IPS DF 6.9 (cell line): ENCODE data around the gene SETDB1.

ENCODE experiments used
- DNase-seq: peaks from one replicate; pipeline ENCODE4 v3.0.0-alpha.2; 2013; ENCODE audit warnings: low read depth, low spot score
- H3K27ac ChIP-seq: one replicate; pipeline ENCODE4 v1.5.1; 2013; ENCODE audit warnings: low read length, control low read depth
- H3K27me3 ChIP-seq: 2 replicates; pipeline ENCODE4 v1.6.1; 2013; ENCODE audit warnings: mild to moderate bottlenecking, low read length; ENCODE audit not compliant: control insufficient read depth, insufficient read depth
- H3K36me3 ChIP-seq: 2 replicates; pipeline ENCODE4 v1.6.1; 2013; ENCODE audit warnings: low read length; ENCODE audit not compliant: control insufficient read depth, insufficient read depth
- H3K4me1 ChIP-seq: 2 replicates; pipeline ENCODE4 v1.6.1; 2013; ENCODE audit warnings: low read length; ENCODE audit not compliant: control insufficient read depth, insufficient read depth
- H3K4me3 ChIP-seq: 2 replicates; pipeline ENCODE4 v1.5.1; 2013; ENCODE audit warnings: mild to moderate bottlenecking, low read length
- H3K9me3 ChIP-seq: 2 replicates; pipeline ENCODE4 v1.6.1; 2013; ENCODE audit warnings: low read length, inconsistent platforms; ENCODE audit not compliant: control insufficient read depth, insufficient read depth
- WGBS: extraction: QIAGEN DNeasy Blood & Tissue Kit; methylation state at CpG from one replicate; pipeline ENCODE4 v1.1.7; 2013; ENCODE audit warnings: mixed read lengths, missing lambda C conversion rate; ENCODE audit not compliant: insufficient read length, insufficient coverage; 5-methylcytosine and 5-hydroxymethylcytosine counted together

Gene SETDB1

GRCh38 chr1:150992626-150993025, 66.5 kb downstream of the SETDB1 start:
- no peak for DNase-seq
- Histone ChIP-seq H3K27ac (no peak overlapping the region), H3K27me3 (no peaks in the 10 kb centered on the region), H3K9me3 (no peaks in the 10 kb centered on the region), H3K36me3 (0 out of 2 replicates have a peak, but pooled peaks cover 2% of the 10 kb centered on the region), H3K4me1 (no peaks in the 10 kb centered on the region), H3K4me3 (no peak overlapping the region)
- WGBS = no CpG with 5 or more reads among the region's 4 CpGs

- DNase-seq = no peak
- no peak overlapping the region for H3K4me3 ChIP-seq
- H3K4me1 ChIP-seq = no peaks in the 10 kb centered on the region
- H3K27me3 ChIP-seq = no peaks in the 10 kb centered on the region
- H3K36me3 ChIP-seq = 0 out of 2 replicates have a peak, but pooled peaks cover 3% of the 10 kb centered on the region
- H3K9me3 ChIP-seq = no peaks in the 10 kb centered on the region
- WGBS = no CpG with 5 or more reads among the region's 3 CpGs
- H3K27ac ChIP-seq = no peak overlapping the region
Measured at GRCh38 chr1:150994248-150994647, 68.1 kb downstream of the SETDB1 start.

GRCh38 chr1:150995460-150995859, 69.3 kb downstream of the SETDB1 start:
- no peaks in the 10 kb centered on the region for H3K27me3 ChIP-seq
- no peak overlapping the region for H3K27ac ChIP-seq
- no peaks in the 10 kb centered on the region for H3K9me3 ChIP-seq
- H3K36me3 ChIP-seq = 0 out of 2 replicates have a peak, but pooled peaks cover 3% of the 10 kb centered on the region
- H3K4me3 ChIP-seq = no peak overlapping the region
- DNase-seq = no peak
- no peaks in the 10 kb centered on the region for H3K4me1 ChIP-seq
- WGBS = no CpG with 5 or more reads among the region's 4 CpGs

DNA sequence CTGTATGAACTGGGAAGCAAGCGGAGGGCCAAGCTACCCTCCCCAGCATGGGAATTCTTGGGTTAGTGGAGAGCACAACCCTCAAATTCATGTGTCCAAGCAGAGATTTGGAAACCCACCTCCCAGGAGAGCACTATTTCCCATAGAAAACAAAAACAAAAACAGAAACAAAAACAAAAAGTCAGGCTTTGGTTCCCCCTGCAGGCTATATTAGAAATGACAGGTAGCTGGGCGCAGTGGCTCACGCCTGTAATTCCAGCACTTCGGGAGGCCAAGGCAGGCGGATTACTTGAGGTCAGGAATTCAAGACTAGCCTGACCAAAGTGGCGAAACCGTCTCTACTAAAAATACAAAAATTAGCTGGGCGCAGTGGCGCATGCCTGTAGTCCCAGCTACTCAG, 69.7 kb downstream of the SETDB1 start:
- Histone ChIP-seq H3K9me3 (no peaks in the 10 kb centered on the region), H3K27me3 (no peaks in the 10 kb centered on the region), H3K4me3 (no peak overlapping the region), H3K27ac (no peak overlapping the region), H3K4me1 (no peaks in the 10 kb centered on the region), H3K36me3 (0 out of 2 replicates have a peak, but pooled peaks cover 3% of the 10 kb centered on the region)
- DNase-seq = no peak
- WGBS = no CpG with 5 or more reads among the region's 9 CpGs

DNA sequence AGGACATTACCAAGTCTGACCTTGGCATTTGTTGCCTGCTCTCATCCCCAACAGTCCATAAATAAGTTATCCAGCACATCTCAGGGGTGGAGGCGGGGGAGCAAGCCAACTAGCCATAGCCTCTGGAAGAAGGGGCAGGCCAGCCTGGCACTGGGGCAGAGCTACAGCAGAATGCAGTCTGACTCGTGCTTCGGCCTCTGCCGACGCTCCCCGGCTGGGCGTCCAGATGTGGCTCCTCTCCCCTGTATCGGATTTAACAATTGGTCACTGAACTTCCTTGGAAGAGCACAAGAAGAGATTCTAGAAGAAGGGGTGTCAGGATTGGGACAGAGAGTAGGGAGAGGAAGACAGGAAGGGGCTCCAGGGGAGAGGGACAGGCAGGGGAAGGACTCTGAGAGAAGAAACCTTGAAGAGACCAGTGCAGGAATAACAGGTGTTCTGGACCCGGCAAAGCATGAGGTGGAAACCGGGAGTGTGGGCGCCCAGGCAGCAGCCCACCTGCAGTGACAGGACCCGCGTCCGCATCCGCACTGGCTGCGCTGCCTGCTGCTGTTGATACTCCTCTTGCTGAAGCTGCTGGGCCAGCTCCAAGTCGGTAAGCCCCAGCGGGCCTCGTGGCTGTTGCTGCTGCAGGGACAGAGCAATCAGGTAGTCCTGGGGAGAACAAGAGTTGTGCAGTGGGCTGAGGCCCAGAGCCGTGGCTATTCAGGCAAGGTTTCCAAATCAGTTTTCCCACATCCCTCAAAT, 71.1 kb downstream of the SETDB1 start:
- Histone ChIP-seq H3K27ac (no peak overlapping the region), H3K4me1 (no peaks in the 10 kb centered on the region), H3K36me3 (0 out of 2 replicates have a peak, but pooled peaks cover 3% of the 10 kb centered on the region), H3K4me3 (no peak overlapping the region), H3K27me3 (no peaks in the 10 kb centered on the region), H3K9me3 (no peaks in the 10 kb centered on the region)
- DNase-seq = no peak
- WGBS = no CpG with 5 or more reads among the region's 20 CpGs

DNA sequence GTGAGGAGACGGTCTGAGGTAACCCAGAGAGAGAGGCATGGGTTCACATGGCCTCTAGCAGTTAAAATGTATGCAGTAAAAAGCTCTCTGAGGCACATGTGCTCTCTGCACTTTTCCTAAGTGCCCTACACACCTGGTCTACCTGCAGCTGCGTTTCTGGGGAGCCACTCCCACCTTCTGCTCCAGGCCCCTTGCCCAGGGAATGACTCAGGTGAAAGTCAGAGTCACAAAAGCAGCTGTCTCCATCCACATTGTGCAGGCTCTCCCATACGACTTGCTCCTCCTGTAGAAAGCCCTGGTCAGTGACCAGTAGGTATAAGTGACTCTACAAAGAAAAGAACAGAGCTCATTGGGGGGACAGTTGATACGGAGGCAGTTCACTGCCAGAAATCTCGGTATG, 71.8 kb downstream of the SETDB1 start:
- Histone ChIP-seq H3K9me3 (no peaks in the 10 kb centered on the region), H3K36me3 (0 out of 2 replicates have a peak, but pooled peaks cover 3% of the 10 kb centered on the region), H3K4me1 (no peaks in the 10 kb centered on the region), H3K27ac (no peak overlapping the region), H3K27me3 (no peaks in the 10 kb centered on the region), H3K4me3 (no peak overlapping the region)
- no peak for DNase-seq
- WGBS = no CpG with 5 or more reads among the region's 5 CpGs

DNA sequence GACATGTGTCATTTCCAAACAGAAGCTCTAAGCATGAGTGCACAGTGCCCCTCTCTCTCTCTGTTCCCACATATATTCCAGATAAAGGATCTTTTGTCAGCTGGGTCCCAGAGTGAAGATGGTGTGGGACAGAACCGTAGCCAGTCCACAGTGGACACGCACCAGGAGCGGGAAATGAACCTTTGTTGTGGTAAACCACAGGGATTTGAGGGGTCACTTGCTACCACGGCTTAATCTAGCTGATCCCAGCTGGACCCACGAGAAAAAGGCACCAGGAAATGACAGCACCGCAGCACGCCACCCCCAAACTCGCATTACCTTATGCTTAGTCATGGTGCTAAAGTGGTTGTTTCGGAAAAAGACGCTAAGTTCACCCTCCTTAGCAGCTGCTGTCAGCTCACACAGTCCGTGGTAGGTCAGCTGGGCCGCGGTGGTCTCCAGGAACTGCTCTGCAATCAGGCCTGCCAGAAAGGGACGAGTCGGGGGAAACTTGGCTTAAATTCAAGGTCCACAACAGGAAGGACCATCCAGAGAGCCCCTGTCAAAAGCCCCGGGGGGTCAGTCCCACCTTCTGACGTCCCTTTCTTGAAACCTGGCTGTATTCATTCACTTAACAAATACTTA, 73.0 kb downstream of the SETDB1 start:
- no peak for DNase-seq
- H3K27me3 ChIP-seq = no peaks in the 10 kb centered on the region
- 0 out of 2 replicates have a peak, but pooled peaks cover 3% of the 10 kb centered on the region for H3K36me3 ChIP-seq
- no peaks in the 10 kb centered on the region for H3K4me1 ChIP-seq
- H3K4me3 ChIP-seq = no peak overlapping the region
- no peak overlapping the region for H3K27ac ChIP-seq
- H3K9me3 ChIP-seq = no peaks in the 10 kb centered on the region
- no CpG with 5 or more reads among the region's 17 CpGs for WGBS

DNA sequence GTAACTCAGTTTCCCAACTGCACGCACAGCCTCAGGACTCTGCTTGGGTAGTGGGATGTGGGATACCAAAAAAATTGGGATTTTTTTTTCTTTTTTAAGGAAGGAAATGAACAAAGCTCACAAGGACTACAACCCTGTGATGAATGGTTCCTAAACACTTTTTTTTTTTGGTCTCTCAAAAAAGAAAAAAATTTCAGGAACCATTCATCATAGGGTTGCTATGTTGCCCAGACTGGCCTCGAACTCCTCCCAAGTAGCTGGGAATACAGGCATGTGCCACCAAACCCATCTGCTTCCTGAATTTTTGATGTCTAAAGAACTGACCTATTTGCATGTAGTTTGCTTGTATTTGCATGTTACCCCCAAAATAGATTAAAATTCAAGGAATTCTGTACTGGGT, 73.8 kb downstream of the SETDB1 start:
- WGBS = no CpG with 5 or more reads among the region's 2 CpGs
- Histone ChIP-seq H3K36me3 (0 out of 2 replicates have a peak, but pooled peaks cover 3% of the 10 kb centered on the region), H3K9me3 (no peaks in the 10 kb centered on the region), H3K4me3 (no peak overlapping the region), H3K27ac (no peak overlapping the region), H3K4me1 (no peaks in the 10 kb centered on the region), H3K27me3 (no peaks in the 10 kb centered on the region)
- DNase-seq = no peak

GRCh38 chr1:151000408-151000807, 74.2 kb downstream of the SETDB1 start:
- H3K27me3 ChIP-seq = no peaks in the 10 kb centered on the region
- H3K27ac ChIP-seq = no peak overlapping the region
- no peaks in the 10 kb centered on the region for H3K9me3 ChIP-seq
- DNase-seq = no peak
- 0 out of 2 replicates have a peak, but pooled peaks cover 3% of the 10 kb centered on the region for H3K36me3 ChIP-seq
- H3K4me3 ChIP-seq = no peak overlapping the region
- no peaks in the 10 kb centered on the region for H3K4me1 ChIP-seq
- no CpG with 5 or more reads among the region's 3 CpGs for WGBS

- H3K4me3 ChIP-seq = no peak overlapping the region
- peaks cover 2% of the 10 kb centered on the region; the same call in 1 of the 2 replicates for H3K4me1 ChIP-seq
- WGBS = no CpG with 5 or more reads among the region's 4 CpGs
- H3K9me3 ChIP-seq = no peaks in the 10 kb centered on the region
- H3K36me3 ChIP-seq = 0 out of 2 replicates have a peak, but pooled peaks cover 3% of the 10 kb centered on the region
- H3K27ac ChIP-seq = no peak overlapping the region
- DNase-seq = no peak
- no peaks in the 10 kb centered on the region for H3K27me3 ChIP-seq
Measured at GRCh38 chr1:151001602-151002001, 75.4 kb downstream of the SETDB1 start.
